Mammary epithelial cell (primary cell): ENCODE results near the gene EED.

Experiments used
- EZH2 ChIP-seq: IDR thresholded peaks from 2 replicates; pipeline ENCODE4 v1.6.1; 2012; ENCODE audit warnings: low read length, inconsistent platforms, borderline replicate concordance
- TF ChIP-seq, protein P1 (sequence below), 2 donors: IDR thresholded peaks in 1 of 2; conservative IDR thresholded peaks in 1 of 2; 2 replicates each; pipeline ENCODE4 v1.5.1; 2011 to 2012; ENCODE audit warnings: inconsistent platforms in 2 of 2, low read length in 2 of 2, mild to moderate bottlenecking in 2 of 2, control low read depth in 1 of 2, low read depth in 1 of 2; ENCODE audit not compliant: insufficient read depth in 1 of 2; ENCODE audit errors: extremely low read depth in 1 of 2

DNA sequence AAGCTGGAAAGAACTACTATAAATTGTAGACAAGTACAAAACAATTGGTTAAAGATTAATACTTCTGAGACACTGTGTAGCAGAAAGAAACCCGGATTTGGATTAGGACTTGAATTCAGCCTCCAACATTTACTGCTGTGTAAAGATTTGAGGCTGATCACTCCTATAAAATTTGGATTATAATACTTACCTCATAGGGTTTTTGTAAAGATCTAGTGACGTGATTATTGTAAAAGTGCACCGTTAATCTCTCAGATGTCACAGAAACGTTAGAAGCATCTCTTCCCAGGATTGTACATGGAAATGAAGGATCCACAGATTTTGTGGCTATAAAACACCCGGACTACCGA lies 57.2 kb downstream of the EED start:
- TF ChIP-seq, protein P1, sequence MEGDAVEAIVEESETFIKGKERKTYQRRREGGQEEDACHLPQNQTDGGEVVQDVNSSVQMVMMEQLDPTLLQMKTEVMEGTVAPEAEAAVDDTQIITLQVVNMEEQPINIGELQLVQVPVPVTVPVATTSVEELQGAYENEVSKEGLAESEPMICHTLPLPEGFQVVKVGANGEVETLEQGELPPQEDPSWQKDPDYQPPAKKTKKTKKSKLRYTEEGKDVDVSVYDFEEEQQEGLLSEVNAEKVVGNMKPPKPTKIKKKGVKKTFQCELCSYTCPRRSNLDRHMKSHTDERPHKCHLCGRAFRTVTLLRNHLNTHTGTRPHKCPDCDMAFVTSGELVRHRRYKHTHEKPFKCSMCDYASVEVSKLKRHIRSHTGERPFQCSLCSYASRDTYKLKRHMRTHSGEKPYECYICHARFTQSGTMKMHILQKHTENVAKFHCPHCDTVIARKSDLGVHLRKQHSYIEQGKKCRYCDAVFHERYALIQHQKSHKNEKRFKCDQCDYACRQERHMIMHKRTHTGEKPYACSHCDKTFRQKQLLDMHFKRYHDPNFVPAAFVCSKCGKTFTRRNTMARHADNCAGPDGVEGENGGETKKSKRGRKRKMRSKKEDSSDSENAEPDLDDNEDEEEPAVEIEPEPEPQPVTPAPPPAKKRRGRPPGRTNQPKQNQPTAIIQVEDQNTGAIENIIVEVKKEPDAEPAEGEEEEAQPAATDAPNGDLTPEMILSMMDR (conservative IDR thresholded peaks at IDR 0.05 in 1 of 2, IDR thresholded peaks at IDR 0.05 in 1 of 2; ENCODE audit: extremely low read depth in 1 of 2, insufficient read depth in 1 of 2, low read depth in 1 of 2, low read length in 2 of 2), result no peak
- TF ChIP-seq EZH2, result no peak
